B cell (primary cell): ENCODE data around the gene SEL1L2. TPM values are rescaled to one million over a fixed set of nuclear protein-coding genes. Genes with fewer than 3 reads are reported as not detected.

Experiments used
- ATAC-seq: fragments of 200-7000 bp; cut with Tn5 transposase; one replicate; pipeline ENCODE4 v1.10.0; 2021; ENCODE audit warnings: low read depth, mild to moderate bottlenecking, moderate number of reproducible peaks, moderate library complexity
- CTCF ChIA-PET: fragments of 350-600 bp; sonication (Branson Sonifier 250); formaldehyde crosslinking; loops from one replicate; lab custom pipeline; 2021; ENCODE audit warnings: antibody characterized with exemption, inconsistent platforms; lab: Charles Lee
- POLR2A ChIA-PET: fragments of 350-600 bp; sonication (Branson Sonifier 250); formaldehyde crosslinking; loops from one replicate; lab custom pipeline; 2021; ENCODE audit warnings: antibody characterized with exemption; lab: Charles Lee
- DNase-seq: peaks from one replicate; pipeline ENCODE4 v3.0.0; 2013
- H2AFZ ChIP-seq: 2 replicates; pipeline ENCODE4 v1.6.1; 2012; ENCODE audit warnings: mild to moderate bottlenecking, low read depth, low read length; ENCODE audit not compliant: insufficient read depth, poor library complexity, severe bottlenecking
- H3K27ac ChIP-seq, 2 donors: 1 replicate in 1 of 2; 2 replicates in 1 of 2; pipeline ENCODE4 v1.5.1; 2012 to 2013; ENCODE audit warnings: low read length in 2 of 2, mild to moderate bottlenecking in 2 of 2, moderate library complexity in 1 of 2
- H3K27me3 ChIP-seq, 4 experiments: fragments of 200-600 bp in 1 of 4; sonication (generic) in 1 of 4; replicated peaks in 1 of 4; 1 replicate in 2 of 4; 2 replicates in 2 of 4; pipeline versions ENCODE4 v1.6.1 to v1.7.0; 2013 to 2016; ENCODE audit warnings: low read length in 3 of 4, mild to moderate bottlenecking in 2 of 4, mixed read lengths in 1 of 4, moderate library complexity in 1 of 4; ENCODE audit not compliant: insufficient read depth in 4 of 4, control insufficient read depth in 3 of 4; ENCODE audit errors: control extremely low read depth in 1 of 4
- H3K36me3 ChIP-seq, 2 experiments: replicated peaks in 1 of 2; 1 replicate in 1 of 2; 2 replicates in 1 of 2; pipeline versions ENCODE4 v1.6.1 to v1.7.1; 2013; ENCODE audit warnings: low read length in 1 of 2; ENCODE audit not compliant: insufficient read depth in 2 of 2, control insufficient read depth in 1 of 2; ENCODE audit errors: control extremely low read depth in 1 of 2, extremely low read depth in 1 of 2
- H3K4me1 ChIP-seq, 2 donors: fragments of 200-600 bp in 1 of 2; sonication (generic) in 1 of 2; 1 replicate in 1 of 2; 2 replicates in 1 of 2; pipeline versions ENCODE4 v1.5.1 to v1.6.1; 2013 to 2017; ENCODE audit warnings: low read length in 2 of 2; ENCODE audit not compliant: control insufficient read depth in 2 of 2, insufficient read depth in 2 of 2
- H3K4me2 ChIP-seq: replicated peaks from 2 replicates; pipeline ENCODE3; 2012; ENCODE audit warnings: mild to moderate bottlenecking, low read depth, low read length; ENCODE audit not compliant: poor library complexity, severe bottlenecking
- H3K4me3 ChIP-seq, 5 experiments: fragments of 200-600 bp in 1 of 5; sonication (generic) in 1 of 5; 1 replicate in 3 of 5; 2 replicates in 2 of 5; pipeline versions ENCODE4 v1.5.1 to v1.7.0; 2011 to 2016; ENCODE audit warnings: low read length in 4 of 5, mild to moderate bottlenecking in 4 of 5, low read depth in 2 of 5, control low read depth in 1 of 5, moderate library complexity in 1 of 5; ENCODE audit not compliant: insufficient read depth in 1 of 5; ENCODE audit errors: control extremely low read depth in 1 of 5, extremely low read depth in 1 of 5
- H3K79me2 ChIP-seq: fragments of 200-600 bp; sonication (generic); one replicate; pipeline ENCODE4 v1.6.0; 2016; ENCODE audit warnings: low read length; ENCODE audit not compliant: control insufficient read depth, insufficient read depth
- H3K9ac ChIP-seq: fragments of 200-600 bp; sonication (generic); 2 replicates; pipeline ENCODE4 v1.6.1; 2017; ENCODE audit warnings: mild to moderate bottlenecking, low read length, moderate library complexity
- H3K9me3 ChIP-seq, 3 donors: one replicate each; pipeline versions ENCODE4 v1.6.1 to v1.7.1; 2013; ENCODE audit warnings: low read length in 2 of 3; ENCODE audit not compliant: control insufficient read depth in 2 of 3, insufficient read depth in 1 of 3; ENCODE audit errors: control extremely low read depth in 1 of 3
- H4K20me1 ChIP-seq: 2 replicates; pipeline ENCODE4 v1.6.0; 2012; ENCODE audit warnings: mild to moderate bottlenecking, low read length; ENCODE audit not compliant: insufficient read depth, control insufficient read depth, poor library complexity, severe bottlenecking
- H3K27ac Mint-ChIP-seq: one replicate; pipeline ENCODE4 v1.8.0; 2021; ENCODE audit warnings: mixed read lengths
- H3K27me3 Mint-ChIP-seq: one replicate; pipeline ENCODE4 v1.8.0; 2021; ENCODE audit warnings: mixed read lengths
- H3K4me1 Mint-ChIP-seq: one replicate; pipeline ENCODE4 v1.8.0; 2021; ENCODE audit warnings: mixed read lengths
- H3K4me3 Mint-ChIP-seq: one replicate; pipeline ENCODE4 v1.8.0; 2021; ENCODE audit warnings: mixed read lengths
- H3K9me3 Mint-ChIP-seq: one replicate; pipeline ENCODE4 v1.8.0; 2022; ENCODE audit warnings: mixed read lengths; ENCODE audit not compliant: insufficient read depth
- CTCF ChIP-seq: fragments of 200-600 bp; IDR thresholded peaks from one replicate; pipeline ENCODE4 v1.8.0; 2022; ENCODE audit warnings: antibody characterized with exemption, mild to moderate bottlenecking
- EZH2 ChIP-seq: IDR thresholded peaks from 2 replicates; pipeline ENCODE4 v1.6.1; 2012; ENCODE audit warnings: borderline replicate concordance, low read depth, mild to moderate bottlenecking, moderate library complexity, low read length; ENCODE audit not compliant: insufficient read depth, poor library complexity, severe bottlenecking
- WGBS: methylation state at CpG from one replicate; pipeline ENCODE4 v1.1.5; 2013; ENCODE audit warnings: missing lambda C conversion rate; ENCODE audit not compliant: insufficient coverage; 5-methylcytosine and 5-hydroxymethylcytosine counted together
- intact Hi-C: fragments of 100-400 bp; cut with micrococcal nuclease; formaldehyde crosslinking; loops from one replicate; pipeline ENCODE4 v1.10.0; 2022
- polyA plus RNA-seq: library from polyadenylated mRNA; depleted of rRNA; stranded (reverse); fragments of >200 nt; gene quantifications from 2 replicates; pipeline ENCODE4 v1.2.3, GENCODE V29; 2012
- total RNA-seq, 2 donors: library from RNA; stranded (reverse); fragments of 120-200 nt in 1 of 2; gene quantifications; 1 replicate in 1 of 2; 2 replicates in 1 of 2; pipeline versions ENCODE4 v1.2.3 to v1.2.4, GENCODE V29; 2013 to 2022

Gene SEL1L2
- total and polyA plus RNA-seq, 2 donors (not counting 1 experiment from before 2014, with no cell fraction given) = not detected

GRCh38 chr20:13909067-13909466, 81.3 kb downstream of the SEL1L2 start:
- Histone ChIP-seq H3K79me2 (no peaks in the 10 kb centered on the region), H4K20me1 (no peaks in the 10 kb centered on the region), H3K4me2 (no peak overlapping the region), H3K9ac (no peak overlapping the region), H3K27me3 (no peaks in the 10 kb centered on the region), H3K36me3 (no peaks in the 10 kb centered on the region), H3K9me3 (no peaks in the 10 kb centered on the region), H3K4me1 (no peaks in the 10 kb centered on the region), H3K4me3 (no peak overlapping the region), H3K27ac (no peak overlapping the region), H2AFZ (no peak overlapping the region)
- Mint-ChIP-seq H3K27ac (no peak overlapping the region), H3K27me3 (peaks cover 3% of the 10 kb centered on the region), H3K9me3 (no peaks in the 10 kb centered on the region), H3K4me3 (no peak overlapping the region), H3K4me1 (no peaks in the 10 kb centered on the region)
- DNase-seq = no peak
- ATAC-seq = no peak
- intact Hi-C loops = no loop called here
- 77% methylated on average over 3 of the region's 4 CpGs for WGBS
- TF ChIP-seq EZH2 = no peak
- no peak for TF ChIP-seq CTCF
- CTCF ChIA-PET = no interaction called here
- POLR2A ChIA-PET = no interaction called here

GRCh38 chr20:13904766-13905165, 85.6 kb downstream of the SEL1L2 start:
- no peak overlapping the region for H2AFZ ChIP-seq
- ATAC-seq = no peak
- CTCF ChIA-PET = no interaction called here

More at GRCh38 chr20:13904766-13905165, 85.6 kb downstream of the SEL1L2 start:
- H3K4me1 Mint-ChIP-seq = no peaks in the 10 kb centered on the region
- H3K9me3 Mint-ChIP-seq = no peaks in the 10 kb centered on the region
- Histone ChIP-seq H3K27me3 (no peaks in the 10 kb centered on the region), H3K4me3 (no peak overlapping the region), H4K20me1 (no peaks in the 10 kb centered on the region), H3K4me1 (no peaks in the 10 kb centered on the region), H3K36me3 (no peaks in the 10 kb centered on the region), H3K27ac (no peak overlapping the region), H3K79me2 (no peaks in the 10 kb centered on the region), H3K9ac (no peak overlapping the region), H3K4me2 (no peak overlapping the region), H3K9me3 (no peaks in the 10 kb centered on the region)
- peaks cover 3% of the 10 kb centered on the region for H3K27me3 Mint-ChIP-seq
- POLR2A ChIA-PET = no interaction called here
- DNase-seq = no peak
- intact Hi-C loops = no loop called here
- no peak overlapping the region for H3K27ac Mint-ChIP-seq
- H3K4me3 Mint-ChIP-seq = no peak overlapping the region
- TF ChIP-seq CTCF (no peak), EZH2 (no peak)
- WGBS = no CpG with 5 or more reads among the region's 3 CpGs
